ENCODE measurements around the gene TMED6.
"Not testable (repeated sequence)": the region's sequence is repeated elsewhere in the genome, so short reads cannot be mapped to it uniquely, and the experiment has no call there.

The TMED6 gene

DNA sequence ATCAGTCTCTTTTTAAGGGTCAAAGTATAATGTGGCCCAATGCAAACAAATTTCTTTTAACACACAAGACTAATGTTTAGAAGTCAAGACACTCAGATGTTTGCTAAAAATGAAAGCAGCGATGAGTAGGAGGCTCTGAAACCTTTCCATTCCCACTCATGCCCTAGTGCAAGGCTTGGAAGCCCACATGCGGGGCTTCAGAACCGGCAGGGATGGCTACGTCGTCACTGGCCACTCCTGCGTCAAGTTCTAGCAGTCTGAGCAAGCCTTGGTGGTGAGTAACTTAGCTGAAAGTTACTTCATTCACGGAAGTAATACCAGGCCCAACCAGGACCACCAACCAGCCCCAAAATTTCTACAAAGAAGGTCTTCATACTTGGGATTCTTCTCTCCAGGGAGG lies 14.8 kb upstream of the TMED6 start:
- in situ Hi-C loops (cut with MboI; ENCODE audit: low sequenced_read_pairs, unreplicated experiment): no loop called here
- DNase-seq (ENCODE audit: low spot score): no peak
- TF ChIP-seq, protein P1, sequence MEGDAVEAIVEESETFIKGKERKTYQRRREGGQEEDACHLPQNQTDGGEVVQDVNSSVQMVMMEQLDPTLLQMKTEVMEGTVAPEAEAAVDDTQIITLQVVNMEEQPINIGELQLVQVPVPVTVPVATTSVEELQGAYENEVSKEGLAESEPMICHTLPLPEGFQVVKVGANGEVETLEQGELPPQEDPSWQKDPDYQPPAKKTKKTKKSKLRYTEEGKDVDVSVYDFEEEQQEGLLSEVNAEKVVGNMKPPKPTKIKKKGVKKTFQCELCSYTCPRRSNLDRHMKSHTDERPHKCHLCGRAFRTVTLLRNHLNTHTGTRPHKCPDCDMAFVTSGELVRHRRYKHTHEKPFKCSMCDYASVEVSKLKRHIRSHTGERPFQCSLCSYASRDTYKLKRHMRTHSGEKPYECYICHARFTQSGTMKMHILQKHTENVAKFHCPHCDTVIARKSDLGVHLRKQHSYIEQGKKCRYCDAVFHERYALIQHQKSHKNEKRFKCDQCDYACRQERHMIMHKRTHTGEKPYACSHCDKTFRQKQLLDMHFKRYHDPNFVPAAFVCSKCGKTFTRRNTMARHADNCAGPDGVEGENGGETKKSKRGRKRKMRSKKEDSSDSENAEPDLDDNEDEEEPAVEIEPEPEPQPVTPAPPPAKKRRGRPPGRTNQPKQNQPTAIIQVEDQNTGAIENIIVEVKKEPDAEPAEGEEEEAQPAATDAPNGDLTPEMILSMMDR (IDR thresholded peaks at IDR 0.05; ENCODE audit: borderline replicate concordance, control extremely low read depth, extremely low read depth, insufficient read depth, missing control alignments): no peak

DNA sequence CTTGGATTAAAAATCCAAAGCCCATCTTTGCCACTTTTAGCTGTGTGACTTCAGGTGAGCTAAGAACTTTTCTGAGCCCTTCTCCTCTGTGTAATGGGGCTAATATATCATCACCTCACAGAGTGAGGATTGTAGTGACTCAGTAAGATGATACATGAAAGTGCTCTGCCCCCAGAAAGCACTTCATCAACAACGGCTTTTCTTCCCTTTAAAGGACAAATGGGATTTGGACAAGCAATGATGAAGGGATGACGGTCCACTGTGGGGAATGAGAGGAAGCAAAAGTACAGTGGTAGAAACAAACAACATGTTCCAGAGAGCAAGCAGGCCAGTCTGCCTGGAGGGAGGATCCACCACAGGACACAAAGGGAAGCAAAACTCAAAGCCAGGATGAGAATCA lies 14.3 kb upstream of the TMED6 start:
- DNase-seq (ENCODE audit: low spot score): no peak
- in situ Hi-C loops (cut with MboI; ENCODE audit: low sequenced_read_pairs, unreplicated experiment): no loop called here
- TF ChIP-seq, protein P1 (IDR thresholded peaks at IDR 0.05; ENCODE audit: borderline replicate concordance, control extremely low read depth, extremely low read depth, insufficient read depth, missing control alignments): no peak

DNA sequence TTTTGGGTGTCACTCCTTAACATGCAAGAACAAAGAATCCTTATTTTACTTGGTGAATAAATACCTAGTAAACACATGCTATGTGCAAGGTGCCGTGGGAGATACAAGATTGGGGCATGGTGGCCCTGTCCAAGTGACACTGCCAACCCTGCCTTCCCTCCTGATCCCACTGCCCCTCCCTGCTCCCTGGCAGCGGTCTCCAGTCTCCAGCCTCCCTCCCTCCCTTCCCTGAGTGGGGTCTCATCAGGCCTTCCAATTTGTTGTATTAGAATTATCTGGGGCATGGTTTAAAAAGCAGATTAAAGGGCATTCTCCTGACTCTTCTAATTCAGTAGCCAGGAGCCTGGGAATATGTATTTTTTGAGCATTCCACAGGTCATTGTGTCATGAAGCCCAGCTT lies 12.5 kb upstream of the TMED6 start:
- TF ChIP-seq, protein P1 (IDR thresholded peaks at IDR 0.05; ENCODE audit: borderline replicate concordance, control extremely low read depth, extremely low read depth, insufficient read depth, missing control alignments): no peak
- DNase-seq (ENCODE audit: low spot score): no peak
- in situ Hi-C loops (cut with MboI; ENCODE audit: low sequenced_read_pairs, unreplicated experiment): no loop called here

DNA sequence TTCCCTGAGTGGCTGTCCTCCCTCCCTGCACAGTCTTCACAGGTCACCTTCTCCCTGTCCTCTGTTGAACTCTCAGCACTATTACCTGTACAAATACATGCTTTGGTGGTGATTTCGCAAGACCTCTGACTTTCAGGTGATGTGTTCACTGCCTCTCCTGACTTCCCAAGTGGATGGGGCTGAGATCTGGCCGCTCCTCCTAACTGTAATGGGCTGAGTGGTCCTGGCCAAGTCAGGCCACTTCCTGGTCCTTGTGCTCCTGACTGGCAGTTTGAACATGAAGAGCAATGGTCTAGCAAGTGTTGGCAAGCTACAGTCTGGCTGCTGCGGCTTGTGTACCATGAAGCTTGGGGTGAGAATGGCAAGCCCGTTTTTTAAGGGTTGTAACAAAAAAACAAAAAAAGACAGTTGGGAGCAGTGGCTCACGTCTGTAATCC lies 11.7 kb upstream of the TMED6 start:
- in situ Hi-C loops (cut with MboI; ENCODE audit: low sequenced_read_pairs, unreplicated experiment): no loop called here
- TF ChIP-seq, protein P1 (IDR thresholded peaks at IDR 0.05; ENCODE audit: borderline replicate concordance, control extremely low read depth, extremely low read depth, insufficient read depth, missing control alignments): no peak
- no peak for DNase-seq (ENCODE audit: low spot score)

DNA sequence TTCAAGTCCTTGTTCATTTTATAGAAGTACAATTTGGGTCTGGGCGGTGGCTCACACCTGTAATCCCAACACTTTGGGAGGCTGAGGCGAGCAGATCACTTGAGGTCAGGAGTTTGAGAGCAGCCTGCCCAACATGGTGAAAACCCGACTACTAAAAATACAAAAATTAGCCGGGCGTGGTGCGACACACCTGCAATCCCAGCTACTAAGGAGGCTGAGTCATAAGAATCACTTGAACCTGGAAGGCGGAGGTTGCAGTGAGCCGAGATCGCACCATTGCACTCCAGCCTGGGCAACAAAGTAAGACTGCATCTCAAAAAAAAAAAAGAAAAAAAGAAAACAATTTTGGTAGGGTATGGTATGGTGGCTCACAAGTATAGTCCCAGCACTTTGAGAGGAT lies 8.5 kb upstream of the TMED6 start:
- DNase-seq (ENCODE audit: low spot score); in situ Hi-C loops (cut with MboI; ENCODE audit: low sequenced_read_pairs, unreplicated experiment): not testable (repeated sequence)

GRCh38 chr16:69350536-69351133 lies 951 bp downstream of the TMED6 start:
- in situ Hi-C loops (cut with MboI; ENCODE audit: low sequenced_read_pairs, unreplicated experiment): no loop called here
- DNase-seq (ENCODE audit: low spot score): no peak
- TF ChIP-seq, protein P1 (IDR thresholded peaks at IDR 0.05; ENCODE audit: borderline replicate concordance, control extremely low read depth, extremely low read depth, insufficient read depth, missing control alignments): no peak

DNA sequence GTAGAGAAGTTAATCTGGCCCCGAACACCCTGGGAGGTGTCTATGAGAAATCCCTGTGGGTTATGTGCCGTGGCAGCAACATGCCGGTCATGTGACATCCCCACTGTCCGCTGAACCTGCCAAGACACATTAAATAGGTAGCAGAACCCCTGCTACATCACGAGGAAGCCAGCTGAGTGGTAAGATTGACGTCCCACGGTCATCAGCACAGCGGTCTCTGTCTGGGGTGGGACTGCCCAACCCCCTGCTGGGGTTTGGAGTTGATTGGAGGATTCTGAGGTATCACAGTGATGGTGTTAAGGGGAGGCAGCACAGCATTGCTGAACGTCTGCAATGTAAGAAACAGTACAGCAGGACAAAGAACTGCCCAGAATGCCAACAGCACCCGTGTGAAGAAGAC lies 2.0 kb downstream of the TMED6 start:
- TF ChIP-seq, protein P1 (IDR thresholded peaks at IDR 0.05; ENCODE audit: borderline replicate concordance, control extremely low read depth, extremely low read depth, insufficient read depth, missing control alignments): no peak
- DNase-seq (ENCODE audit: low spot score): no peak
- in situ Hi-C loops (cut with MboI; ENCODE audit: low sequenced_read_pairs, unreplicated experiment): no loop called here

All from GM13976 (cell line).